HepG2 (cell line): Measurements from ENCODE around the gene BMPR1B. TPM values are rescaled to one million over a fixed set of nuclear protein-coding genes. Genes with fewer than 3 reads are reported as not detected.

Experiments
- ATAC-seq: fragments of 200-7000 bp; cut with Tn5 transposase; 3 replicates; pipeline ENCODE4 v1.9.1; 2020; ENCODE audit warnings: mild to moderate bottlenecking, moderate library complexity
- BruUV-seq: library from RNA; stranded (reverse); fragments of 400-500 nt; replicated peaks from 2 replicates; lab custom pipeline; 2021; lab: Mats Ljungman, UMichigan
- CTCF ChIA-PET: fragments of 300-600 bp; formaldehyde crosslinking; extraction: SDS; loops from one replicate; lab custom pipeline; 2021; ENCODE audit warnings: low total read pairs, inconsistent platforms, low intra/inter-chr PET ratio; lab: Yijun Ruan, JAX
- POLR2A ChIA-PET: fragments of 350-600 bp; sonication (Branson Sonifier 250); formaldehyde crosslinking; loops from one replicate; lab custom pipeline; 2020; ENCODE audit warnings: antibody characterized with exemption, inconsistent platforms; lab: Yijun Ruan, JAX
- DNase-seq: peaks from one replicate; pipeline ENCODE4 v3.0.0-alpha.2; 2015; ENCODE audit warnings: low spot score
- FAIRE-seq: peaks from 3 replicates; lab custom pipeline; 2011; peaks lifted over from hg19 to GRCh38; lab: Jason Lieb, UNC
- H2AFZ ChIP-seq: one replicate; pipeline ENCODE4 v1.6.1; 2011; ENCODE audit warnings: low read length, inconsistent platforms
- H3K27ac ChIP-seq: fragments of 300-600 bp; 3 replicates; pipeline ENCODE4 v1.8.0; 2011; ENCODE audit warnings: mixed run types, mild to moderate bottlenecking, mixed read lengths, low read length, inconsistent platforms; ENCODE audit not compliant: insufficient read depth; ENCODE audit errors: extremely low read length
- H3K27me3 ChIP-seq, 2 experiments: fragments of 200-600 bp in 1 of 2; 2 replicates in 1 of 2; 3 replicates in 1 of 2; pipeline versions ENCODE4 v1.6.0 to v1.8.0; 2011; ENCODE audit warnings: low read length in 2 of 2, mild to moderate bottlenecking in 2 of 2, moderate library complexity in 2 of 2, inconsistent platforms in 1 of 2; ENCODE audit not compliant: insufficient read depth in 2 of 2, control insufficient read depth in 1 of 2
- H3K36me3 ChIP-seq, 2 experiments: fragments of 200-600 bp in 1 of 2; replicated peaks in 1 of 2; 2 replicates in 1 of 2; 3 replicates in 1 of 2; pipeline versions ENCODE4 v1.5.1 to v1.8.0; 2011; ENCODE audit warnings: low read length in 2 of 2, inconsistent platforms in 1 of 2; ENCODE audit not compliant: insufficient read depth in 2 of 2, control insufficient read depth in 1 of 2
- H3K4me1 ChIP-seq: 2 replicates; pipeline ENCODE4 v1.5.1; 2012; ENCODE audit warnings: low read length, inconsistent platforms; ENCODE audit not compliant: insufficient read depth
- H3K4me2 ChIP-seq: 2 replicates; pipeline ENCODE4 v1.6.0; 2011; ENCODE audit warnings: low read depth, low read length, inconsistent platforms
- H3K4me3 ChIP-seq, 3 experiments: fragments of 200-600 bp in 1 of 3; sonication (generic), shearing (Covaris generic) in 1 of 3; replicated peaks in 1 of 3; 2 replicates each; pipeline ENCODE4 v1.5.1; 2011 to 2016; ENCODE audit warnings: low read length in 3 of 3, inconsistent platforms in 2 of 3, low read depth in 2 of 3, mild to moderate bottlenecking in 2 of 3, control low read depth in 1 of 3, mixed read lengths in 1 of 3; ENCODE audit not compliant: insufficient read depth in 1 of 3
- H3K79me2 ChIP-seq: one replicate; pipeline ENCODE4 v1.6.1; 2011; ENCODE audit warnings: low read length, inconsistent platforms; ENCODE audit not compliant: insufficient read depth
- H3K9ac ChIP-seq: 2 replicates; pipeline ENCODE4 v1.6.0; 2011; ENCODE audit warnings: mild to moderate bottlenecking, low read depth, low read length, inconsistent platforms; ENCODE audit not compliant: insufficient read depth
- H3K9me3 ChIP-seq: 2 replicates; pipeline ENCODE4 v1.5.1; 2012; ENCODE audit warnings: mild to moderate bottlenecking, low read length
- H4K20me1 ChIP-seq: 2 replicates; pipeline ENCODE4 v1.6.0; 2011; ENCODE audit warnings: inconsistent platforms, mild to moderate bottlenecking, low read length, moderate library complexity; ENCODE audit not compliant: insufficient read depth
- KAT7 ChIP-seq: IDR thresholded peaks from 2 replicates; pipeline ENCODE4 v1.6.1; 2018; ENCODE audit warnings: borderline replicate concordance, missing compliant biosample characterization
- KDM5B ChIP-seq: sonication (generic); formaldehyde crosslinking; IDR thresholded peaks from 2 replicates; pipeline ENCODE4 v1.4.0; 2020; ENCODE audit warnings: missing genetic modification reagents, mild to moderate bottlenecking, borderline replicate concordance
- KLF6 ChIP-seq: IDR thresholded peaks from 2 replicates; pipeline ENCODE4 v1.8.0; 2016; ENCODE audit warnings: missing biosample characterization, missing genetic modification reagents
- SRF ChIP-seq: IDR thresholded peaks from 2 replicates; pipeline ENCODE4 v1.6.1; 2011; ENCODE audit warnings: mild to moderate bottlenecking, low read depth, low read length, moderate library complexity
- U2AF1 ChIP-seq: fragments of 200-400 bp; formaldehyde crosslinking; optimal IDR thresholded peaks from 2 replicates; pipeline ENCODE3; 2017; ENCODE audit warnings: mild to moderate bottlenecking, low read depth, low read length
- ZMYM3 ChIP-seq: sonication (generic); formaldehyde crosslinking; IDR thresholded peaks from 2 replicates; pipeline ENCODE4 v1.5.1; 2020; ENCODE audit warnings: mild to moderate bottlenecking, missing genetic modification reagents
- ZNF678 ChIP-seq: sonication (generic); formaldehyde crosslinking; IDR thresholded peaks from 2 replicates; pipeline ENCODE4 v1.4.0; 2020; ENCODE audit warnings: mild to moderate bottlenecking, missing genetic modification reagents
- WGBS: methylation state at CpG from one replicate; pipeline ENCODE4 v1.1.6; 2017; ENCODE audit warnings: low lambda C conversion rate; 5-methylcytosine and 5-hydroxymethylcytosine counted together
- in situ Hi-C: cut with HindIII; loops from 2 replicates; pipeline ENCODE4 v1.10.0; 2017; ENCODE audit warnings: low pct_unique_long_range_greater_than_20kb; ENCODE audit not compliant: extremely low pct_ligation_motif_present
- intact Hi-C: fragments of 100-400 bp; cut with micrococcal nuclease; formaldehyde crosslinking; loops from one replicate; pipeline ENCODE4 v1.10.0; 2022; ENCODE audit not compliant: unreplicated experiment
- polyA plus RNA-seq, 8 experiments: library from polyadenylated mRNA; depleted of rRNA in 3 of 8; stranded (reverse) in 7 of 8; unstranded in 1 of 8; fragments of >200 nt; fragmentation: Illumina TruSeq in 4 of 8; extraction: Trizol in 4 of 8; gene quantifications; 2 replicates each; pipeline versions ENCODE4 v1.2.1 to v1.2.3, GENCODE V29; 2011 to 2016; ENCODE audit warnings: low read depth in 4 of 8, missing spikeins in 1 of 8, mixed read lengths in 1 of 8; ENCODE audit not compliant: insufficient read depth in 1 of 8
- total RNA-seq, 5 experiments: library from RNA; depleted of rRNA; stranded (reverse); fragments of >200 nt; fragmentation: Illumina TruSeq; extraction: Trizol; gene quantifications; 2 replicates each; pipeline ENCODE4 v1.2.3, GENCODE V29; 2016; ENCODE audit warnings: low read depth in 1 of 5
- TF ChIP-seq, protein P1 (sequence below): sonication (generic); formaldehyde crosslinking; IDR thresholded peaks from 2 replicates; pipeline ENCODE4 v1.5.1; 2020; ENCODE audit warnings: missing genetic modification reagents, mild to moderate bottlenecking, borderline replicate concordance
- TF ChIP-seq, protein P2 (sequence below): sonication (generic); formaldehyde crosslinking; conservative IDR thresholded peaks from 2 replicates; pipeline ENCODE4 v1.8.0; 2022; ENCODE audit warnings: missing genetic modification reagents
- TF ChIP-seq, protein P3 (sequence below): sonication (generic); formaldehyde crosslinking; IDR thresholded peaks from 2 replicates; pipeline ENCODE4 v1.9.0; 2021; ENCODE audit warnings: missing genetic modification reagents, mild to moderate bottlenecking, borderline replicate concordance
- TF ChIP-seq, protein P4 (sequence below): IDR thresholded peaks from 2 replicates; pipeline ENCODE4 v1.6.1; 2016; ENCODE audit warnings: missing compliant biosample characterization, missing genetic modification reagents, borderline replicate concordance

Gene BMPR1B
- total and polyA plus RNA-seq, 2 of the 13 experiments (the other 11 are each of a cell fraction or from before 2014, with no cell fraction given): 0.07 TPM; not detected in 1

DNA sequence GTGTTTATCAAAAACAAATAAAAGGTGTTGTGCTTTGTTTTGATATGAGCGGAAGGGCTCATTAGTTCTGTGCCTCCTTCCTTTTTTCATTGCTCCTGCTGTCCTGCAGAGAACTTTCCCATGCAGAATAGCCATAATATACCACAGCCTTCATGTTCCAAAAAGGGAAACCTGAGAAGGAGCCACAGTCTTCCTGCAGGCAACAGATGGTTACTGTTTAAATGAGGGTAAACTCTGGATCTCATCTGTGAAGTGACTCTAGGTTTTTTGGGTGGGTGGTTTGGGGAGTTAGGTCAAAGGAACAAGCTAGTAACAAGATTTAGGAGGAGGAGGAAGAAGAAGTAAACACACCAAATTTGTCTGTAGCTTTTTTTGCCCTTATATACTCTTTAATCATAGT, 131.8 kb downstream of the BMPR1B start (continued):
- TF ChIP-seq, protein P1, sequence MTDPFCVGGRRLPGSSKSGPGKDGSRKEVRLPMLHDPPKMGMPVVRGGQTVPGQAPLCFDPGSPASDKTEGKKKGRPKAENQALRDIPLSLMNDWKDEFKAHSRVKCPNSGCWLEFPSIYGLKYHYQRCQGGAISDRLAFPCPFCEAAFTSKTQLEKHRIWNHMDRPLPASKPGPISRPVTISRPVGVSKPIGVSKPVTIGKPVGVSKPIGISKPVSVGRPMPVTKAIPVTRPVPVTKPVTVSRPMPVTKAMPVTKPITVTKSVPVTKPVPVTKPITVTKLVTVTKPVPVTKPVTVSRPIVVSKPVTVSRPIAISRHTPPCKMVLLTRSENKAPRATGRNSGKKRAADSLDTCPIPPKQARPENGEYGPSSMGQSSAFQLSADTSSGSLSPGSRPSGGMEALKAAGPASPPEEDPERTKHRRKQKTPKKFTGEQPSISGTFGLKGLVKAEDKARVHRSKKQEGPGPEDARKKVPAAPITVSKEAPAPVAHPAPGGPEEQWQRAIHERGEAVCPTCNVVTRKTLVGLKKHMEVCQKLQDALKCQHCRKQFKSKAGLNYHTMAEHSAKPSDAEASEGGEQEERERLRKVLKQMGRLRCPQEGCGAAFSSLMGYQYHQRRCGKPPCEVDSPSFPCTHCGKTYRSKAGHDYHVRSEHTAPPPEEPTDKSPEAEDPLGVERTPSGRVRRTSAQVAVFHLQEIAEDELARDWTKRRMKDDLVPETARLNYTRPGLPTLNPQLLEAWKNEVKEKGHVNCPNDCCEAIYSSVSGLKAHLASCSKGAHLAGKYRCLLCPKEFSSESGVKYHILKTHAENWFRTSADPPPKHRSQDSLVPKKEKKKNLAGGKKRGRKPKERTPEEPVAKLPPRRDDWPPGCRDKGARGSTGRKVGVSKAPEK: no peak
- TF ChIP-seq, protein P2, sequence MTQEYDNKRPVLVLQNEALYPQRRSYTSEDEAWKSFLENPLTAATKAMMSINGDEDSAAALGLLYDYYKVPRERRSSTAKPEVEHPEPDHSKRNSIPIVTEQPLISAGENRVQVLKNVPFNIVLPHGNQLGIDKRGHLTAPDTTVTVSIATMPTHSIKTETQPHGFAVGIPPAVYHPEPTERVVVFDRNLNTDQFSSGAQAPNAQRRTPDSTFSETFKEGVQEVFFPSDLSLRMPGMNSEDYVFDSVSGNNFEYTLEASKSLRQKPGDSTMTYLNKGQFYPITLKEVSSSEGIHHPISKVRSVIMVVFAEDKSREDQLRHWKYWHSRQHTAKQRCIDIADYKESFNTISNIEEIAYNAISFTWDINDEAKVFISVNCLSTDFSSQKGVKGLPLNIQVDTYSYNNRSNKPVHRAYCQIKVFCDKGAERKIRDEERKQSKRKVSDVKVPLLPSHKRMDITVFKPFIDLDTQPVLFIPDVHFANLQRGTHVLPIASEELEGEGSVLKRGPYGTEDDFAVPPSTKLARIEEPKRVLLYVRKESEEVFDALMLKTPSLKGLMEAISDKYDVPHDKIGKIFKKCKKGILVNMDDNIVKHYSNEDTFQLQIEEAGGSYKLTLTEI (CRISPR knock-in tag): no peak
- no peak for TF ChIP-seq KLF6
- TF ChIP-seq, protein P3, sequence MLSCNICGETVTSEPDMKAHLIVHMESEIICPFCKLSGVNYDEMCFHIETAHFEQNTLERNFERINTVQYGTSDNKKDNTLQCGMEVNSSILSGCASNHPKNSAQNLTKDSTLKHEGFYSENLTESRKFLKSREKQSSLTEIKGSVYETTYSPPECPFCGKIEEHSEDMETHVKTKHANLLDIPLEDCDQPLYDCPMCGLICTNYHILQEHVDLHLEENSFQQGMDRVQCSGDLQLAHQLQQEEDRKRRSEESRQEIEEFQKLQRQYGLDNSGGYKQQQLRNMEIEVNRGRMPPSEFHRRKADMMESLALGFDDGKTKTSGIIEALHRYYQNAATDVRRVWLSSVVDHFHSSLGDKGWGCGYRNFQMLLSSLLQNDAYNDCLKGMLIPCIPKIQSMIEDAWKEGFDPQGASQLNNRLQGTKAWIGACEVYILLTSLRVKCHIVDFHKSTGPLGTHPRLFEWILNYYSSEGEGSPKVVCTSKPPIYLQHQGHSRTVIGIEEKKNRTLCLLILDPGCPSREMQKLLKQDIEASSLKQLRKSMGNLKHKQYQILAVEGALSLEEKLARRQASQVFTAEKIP: no peak
- TF ChIP-seq KAT7 (CRISPR knock-in tag): no peak

DNA sequence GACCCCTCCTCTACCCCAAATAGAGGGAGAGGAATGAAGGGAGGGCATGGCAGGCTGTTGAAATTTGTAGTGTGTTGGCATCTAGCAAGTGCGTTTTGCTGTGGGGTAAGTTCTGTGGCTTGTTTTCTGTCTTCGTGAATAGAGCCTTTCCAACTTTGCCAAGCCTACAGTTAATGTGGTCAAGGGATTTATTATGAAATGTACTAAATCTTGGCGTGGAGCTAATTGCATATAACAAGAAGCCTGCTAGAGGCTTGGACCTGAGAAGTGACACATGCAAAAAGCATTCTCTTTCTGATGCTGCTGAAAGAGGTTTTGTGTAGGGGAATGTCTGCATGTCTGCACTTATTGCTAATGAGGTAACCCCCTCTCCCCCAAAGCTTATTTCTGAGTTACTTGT, 132.2 kb downstream of the BMPR1B start:
- Histone ChIP-seq H3K36me3 (no peaks in the 10 kb centered on the region), H4K20me1 (no peaks in the 10 kb centered on the region), H3K4me1 (no peaks in the 10 kb centered on the region), H2AFZ (no peak overlapping the region), H3K27me3 (no peaks in the 10 kb centered on the region), H3K4me3 (no peak overlapping the region), H3K9me3 (no peaks in the 10 kb centered on the region), H3K9ac (no peak overlapping the region), H3K27ac (no peak overlapping the region), H3K4me2 (no peak overlapping the region), H3K79me2 (no peaks in the 10 kb centered on the region)
- in situ Hi-C loops (no loop called here), intact Hi-C loops (no loop called here)
- 4% methylated on average over 3 of the region's 3 CpGs for WGBS
- no peak for DNase-seq
- no peak for ATAC-seq
- CTCF ChIA-PET: no interaction called here
- POLR2A ChIA-PET: no interaction called here
- FAIRE-seq: no peak
- BruUV-seq: no TSS peak
- TF ChIP-seq, protein P4, sequence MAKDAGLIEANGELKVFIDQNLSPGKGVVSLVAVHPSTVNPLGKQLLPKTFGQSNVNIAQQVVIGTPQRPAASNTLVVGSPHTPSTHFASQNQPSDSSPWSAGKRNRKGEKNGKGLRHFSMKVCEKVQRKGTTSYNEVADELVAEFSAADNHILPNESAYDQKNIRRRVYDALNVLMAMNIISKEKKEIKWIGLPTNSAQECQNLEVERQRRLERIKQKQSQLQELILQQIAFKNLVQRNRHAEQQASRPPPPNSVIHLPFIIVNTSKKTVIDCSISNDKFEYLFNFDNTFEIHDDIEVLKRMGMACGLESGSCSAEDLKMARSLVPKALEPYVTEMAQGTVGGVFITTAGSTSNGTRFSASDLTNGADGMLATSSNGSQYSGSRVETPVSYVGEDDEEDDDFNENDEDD (CRISPR knock-in tag): no peak
- TF ChIP-seq ZMYM3: no peak
- no peak for TF ChIP-seq KDM5B
- no peak for TF ChIP-seq SRF
- no peak for TF ChIP-seq U2AF1
- no peak for TF ChIP-seq ZNF678 (CRISPR knock-in tag)
